ENCODE results near the gene OTUD4. TPM values are rescaled to one million over a fixed set of nuclear protein-coding genes. Genes with fewer than 3 reads are reported as not detected.

Gene OTUD4
- total and polyA plus RNA-seq, 12 donors: 12.8 to 35.7 (median 27.6) TPM

GRCh38 chr4:145196747-145197146, 16.4 kb upstream of the OTUD4 start:
- peaks cover 5% of the 10 kb centered on the region for H3K27me3 ChIP-seq
- no peaks in the 10 kb centered on the region for H3K9me3 ChIP-seq (replicated peaks in 1 of 3)
- no peaks in the 10 kb centered on the region for H3K36me3 ChIP-seq (replicated peaks in 1 of 2)
- DNase-seq: peak in 2 of 7 donors; percentile 30 to 53
- H3K27ac ChIP-seq: no peak overlapping the region
- TF ChIP-seq POLR2A (IDR thresholded peaks at IDR 0.05): no peak
- TF ChIP-seq CTCF (IDR thresholded peaks at IDR 0.05): no peak
- H3K4me3 ChIP-seq: no peak overlapping the region
- no peaks in the 10 kb centered on the region for H3K4me1 ChIP-seq (replicated peaks in 1 of 2)
- intact Hi-C loops (cut with DNase I): no loop called here
- 51 to 72% (median 58%) methylated on average over 3 of the region's 3 CpGs for WGBS, 4 donors

DNA sequence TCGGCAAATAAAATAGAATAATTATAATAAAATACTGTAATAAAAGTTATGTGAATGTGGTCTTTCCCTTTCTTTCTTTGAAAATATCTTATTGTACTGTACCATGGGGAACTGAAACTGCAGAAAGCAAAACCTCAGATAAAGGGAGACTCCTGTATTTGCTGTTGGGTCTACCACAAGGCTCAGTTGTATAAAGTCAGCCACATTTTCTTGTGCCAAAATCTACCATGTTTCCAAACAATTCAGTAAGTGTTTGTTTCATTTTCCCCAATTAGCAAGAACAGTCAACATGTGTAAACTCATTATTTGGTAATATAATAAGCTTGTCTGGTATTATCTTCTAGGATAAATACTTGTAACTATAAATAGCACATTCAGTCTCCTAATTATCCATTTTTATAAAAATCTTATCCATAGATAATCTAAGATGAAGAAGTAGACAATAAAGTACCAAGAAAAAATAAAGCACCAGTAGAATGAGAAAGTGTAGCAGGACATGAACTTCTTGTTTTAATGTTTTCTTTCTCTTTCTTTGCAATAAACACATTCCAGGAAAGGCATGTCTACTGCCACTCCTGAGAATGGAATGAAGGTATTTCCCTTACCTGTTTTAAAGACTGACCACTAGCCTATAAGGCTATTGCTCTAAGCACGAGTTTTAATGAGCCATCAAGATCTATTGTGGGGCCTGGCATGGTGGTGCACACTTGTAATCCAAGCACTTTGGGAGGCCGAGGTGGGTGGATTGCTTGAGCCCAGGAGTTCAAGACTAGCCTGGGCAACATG, 15.0 kb upstream of the OTUD4 start:
- Histone ChIP-seq H3K27me3 (peaks cover 5% of the 10 kb centered on the region), H3K4me1 (replicated peaks in 1 of 2) (no peaks in the 10 kb centered on the region), H3K36me3 (replicated peaks in 1 of 2) (no peaks in the 10 kb centered on the region), H3K4me3 (no peak overlapping the region), H3K9me3 (replicated peaks in 1 of 3) (no peaks in the 10 kb centered on the region), H3K27ac (no peak overlapping the region)
- TF ChIP-seq CTCF (IDR thresholded peaks at IDR 0.05): no peak
- no peak for TF ChIP-seq POLR2A (IDR thresholded peaks at IDR 0.05)
- WGBS, 4 donors: 70 to 90% (median 79%) methylated on average over 3 of the region's 3 CpGs
- no peak for DNase-seq
- intact Hi-C loops (cut with DNase I): no loop called here

DNA sequence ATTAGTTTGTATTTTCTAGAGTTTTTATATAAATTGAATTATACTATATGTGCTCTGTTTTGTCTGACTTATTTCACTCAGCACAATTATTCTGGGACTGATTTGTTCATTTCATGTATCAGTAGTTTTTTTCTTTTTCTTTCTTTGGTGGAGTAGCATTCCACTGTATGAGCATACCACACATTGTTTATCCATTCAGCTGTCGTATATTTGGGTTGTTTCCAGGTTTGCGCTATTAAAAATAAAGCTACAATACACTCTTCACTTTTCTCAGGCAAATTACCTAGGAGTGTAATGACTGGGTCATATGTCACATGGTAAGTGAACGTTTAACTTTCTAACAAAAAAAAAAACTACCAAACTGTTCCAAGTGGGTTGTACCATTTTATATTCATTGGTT, 9.6 kb upstream of the OTUD4 start:
- intact Hi-C loops (cut with DNase I): no loop called here
- H3K4me1 ChIP-seq (replicated peaks in 1 of 2): no peaks in the 10 kb centered on the region
- H3K4me3 ChIP-seq: no peak overlapping the region
- peaks cover 5% of the 10 kb centered on the region for H3K27me3 ChIP-seq
- H3K27ac ChIP-seq: no peak overlapping the region
- DNase-seq: no peak
- WGBS, 4 donors: 68 to 71% (median 70%) methylated on average over 3 of the region's 3 CpGs
- no peaks in the 10 kb centered on the region for H3K36me3 ChIP-seq (replicated peaks in 1 of 2)
- H3K9me3 ChIP-seq (replicated peaks in 1 of 3): no peaks in the 10 kb centered on the region
- TF ChIP-seq POLR2A (IDR thresholded peaks at IDR 0.05) (no peak), CTCF (IDR thresholded peaks at IDR 0.05) (no peak)

- H3K4me1 ChIP-seq (replicated peaks in 1 of 2): no peaks in the 10 kb centered on the region
- intact Hi-C loops (cut with DNase I): no loop called here
- TF ChIP-seq CTCF (IDR thresholded peaks at IDR 0.05) (no peak), POLR2A (IDR thresholded peaks at IDR 0.05) (no peak)
- no peak for DNase-seq
- H3K4me3 ChIP-seq: no peak overlapping the region
- 62 to 81% (median 77%) methylated on average over 3 of the region's 3 CpGs for WGBS, 4 donors
- H3K36me3 ChIP-seq (replicated peaks in 1 of 2): no peaks in the 10 kb centered on the region
- H3K27ac ChIP-seq: no peak overlapping the region
- H3K27me3 ChIP-seq: no peaks in the 10 kb centered on the region
- H3K9me3 ChIP-seq (replicated peaks in 1 of 3): no peaks in the 10 kb centered on the region
These were observed 6.3 kb upstream of the OTUD4 start for GRCh38 chr4:145186729-145187128.
